Gastrocnemius medialis (tissue), 4 donors: ENCODE measurements around the gene HLCS.

Experiments used
- CTCF ChIP-seq, 5 experiments: fragments of 450-650 bp in 3 of 5; fragments of 200-600 bp in 2 of 5; sonication (generic) in 2 of 5; IDR thresholded peaks in 4 of 5; conservative IDR thresholded peaks in 1 of 5; 1 replicate in 4 of 5; 2 replicates in 1 of 5; pipeline ENCODE4 v1.5.1; 2016 to 2019; ENCODE audit warnings: antibody characterized with exemption in 5 of 5, mild to moderate bottlenecking in 3 of 5, moderate library complexity in 3 of 5
- POLR2A ChIP-seq, 2 donors: fragments of 450-650 bp; IDR thresholded peaks; one replicate each; pipeline ENCODE4 v1.6.1; 2017; ENCODE audit warnings: antibody characterized with exemption in 2 of 2, mild to moderate bottlenecking in 2 of 2, moderate library complexity in 2 of 2

GRCh38 chr21:36706482-36706852 is 260.0 kb downstream of the HLCS start:
- TF ChIP-seq CTCF (IDR thresholded peaks at IDR 0.05 in 4 of 5, conservative IDR thresholded peaks at IDR 0.05 in 1 of 5) (no peak), POLR2A (IDR thresholded peaks at IDR 0.05) (no peak)
